ENCODE measurements around the gene PAGR1.

PAGR1 gene

GRCh38 chr16:29810699-29811169 is 5.2 kb upstream of the PAGR1 start:
- no peak for DNase-seq
- in situ Hi-C loops (cut with HindIII; ENCODE audit: low pct_ligation_motif_present, low pct_unique_long_range_greater_than_20kb, low sequenced_read_pairs) = no loop called here

- in situ Hi-C loops (cut with HindIII; ENCODE audit: low pct_ligation_motif_present, low pct_unique_long_range_greater_than_20kb, low sequenced_read_pairs) = no loop called here
- peak; percentile 99 for DNase-seq
These were observed 4.6 kb upstream of the PAGR1 start for GRCh38 chr16:29811170-29811895.

GRCh38 chr16:29811896-29812665 is 3.9 kb upstream of the PAGR1 start, which contains the start of gene PRRT2:
Gene PRRT2, plus strand, starts transcription at chr16:29812193. Its CDS starts 862 bp downstream, at chr16:29813055.
- in situ Hi-C loops (cut with HindIII; ENCODE audit: low pct_ligation_motif_present, low pct_unique_long_range_greater_than_20kb, low sequenced_read_pairs) = no loop called here
- DNase-seq = peak; percentile 59

- in situ Hi-C loops (cut with HindIII; ENCODE audit: low pct_ligation_motif_present, low pct_unique_long_range_greater_than_20kb, low sequenced_read_pairs) = no loop called here
These were observed 3.0 kb upstream of the PAGR1 start for GRCh38 chr16:29812754-29813643.

GRCh38 chr16:29813644-29814562 is 2.0 kb upstream of the PAGR1 start:
- in situ Hi-C loops (cut with HindIII; ENCODE audit: low pct_ligation_motif_present, low pct_unique_long_range_greater_than_20kb, low sequenced_read_pairs) = no loop called here
- no peak for DNase-seq

More at GRCh38 chr16:29812754-29813643, 3.0 kb upstream of the PAGR1 start:
- DNase-seq = no peak

GRCh38 chr16:29814592-29814991 is 1.4 kb upstream of the PAGR1 start:
- no peak for DNase-seq
- in situ Hi-C loops (cut with HindIII; ENCODE audit: low pct_ligation_motif_present, low pct_unique_long_range_greater_than_20kb, low sequenced_read_pairs) = no loop called here

- in situ Hi-C loops (cut with HindIII; ENCODE audit: low pct_ligation_motif_present, low pct_unique_long_range_greater_than_20kb, low sequenced_read_pairs) = no loop called here
- no peak for DNase-seq
These were observed 775 bp upstream of the PAGR1 start for GRCh38 chr16:29815032-29815721.

GRCh38 chr16:29816694-29817441 is 916 bp downstream of the PAGR1 start:
- in situ Hi-C loops (cut with HindIII; ENCODE audit: low pct_ligation_motif_present, low pct_unique_long_range_greater_than_20kb, low sequenced_read_pairs) = no loop called here
- peak; percentile 80 for DNase-seq

GRCh38 chr16:29818082-29818481 is 2.1 kb downstream of the PAGR1 start:
- in situ Hi-C loops (cut with HindIII; ENCODE audit: low pct_ligation_motif_present, low pct_unique_long_range_greater_than_20kb, low sequenced_read_pairs) = no loop called here
- DNase-seq = no peak

GRCh38 chr16:29819506-29819905 is 3.6 kb downstream of the PAGR1 start:
- DNase-seq = peak; percentile 30
- in situ Hi-C loops (cut with HindIII; ENCODE audit: low pct_ligation_motif_present, low pct_unique_long_range_greater_than_20kb, low sequenced_read_pairs) = no loop called here

- in situ Hi-C loops (cut with HindIII; ENCODE audit: low pct_ligation_motif_present, low pct_unique_long_range_greater_than_20kb, low sequenced_read_pairs) = no loop called here
- peak; percentile 75 for DNase-seq
These were observed 4.3 kb downstream of the PAGR1 start, which contains the start of gene MVP for GRCh38 chr16:29820271-29820701. Gene MVP, plus strand, starts transcription at chr16:29820462. Its CDS starts 10,088 bp downstream, at chr16:29830550.

GRCh38 chr16:29820730-29821642 is 5.0 kb downstream of the PAGR1 start:
- DNase-seq = peak; percentile 61

GRCh38 chr16:29821643-29822115 is 5.7 kb downstream of the PAGR1 start:
- peak; percentile 86 for DNase-seq
- in situ Hi-C loops (cut with HindIII; ENCODE audit: low pct_ligation_motif_present, low pct_unique_long_range_greater_than_20kb, low sequenced_read_pairs) = no loop called here

More at GRCh38 chr16:29820730-29821642, 5.0 kb downstream of the PAGR1 start:
- in situ Hi-C loops (cut with HindIII; ENCODE audit: low pct_ligation_motif_present, low pct_unique_long_range_greater_than_20kb, low sequenced_read_pairs) = no loop called here

- in situ Hi-C loops (cut with HindIII; ENCODE audit: low pct_ligation_motif_present, low pct_unique_long_range_greater_than_20kb, low sequenced_read_pairs) = no loop called here
- peak; percentile 86 for DNase-seq
These were observed 8.7 kb downstream of the PAGR1 start for GRCh38 chr16:29824589-29825144.

All from ACHN (cell line).